GM15510 (cell line): ENCODE results near the gene DNAH5.

Experiments
- POLR2A ChIP-seq: IDR thresholded peaks from 3 replicates; pipeline ENCODE4 v1.6.1; 2011; ENCODE audit warnings: borderline replicate concordance; ENCODE audit not compliant: insufficient read length; ENCODE audit errors: extremely low read depth

Gene DNAH5

DNA sequence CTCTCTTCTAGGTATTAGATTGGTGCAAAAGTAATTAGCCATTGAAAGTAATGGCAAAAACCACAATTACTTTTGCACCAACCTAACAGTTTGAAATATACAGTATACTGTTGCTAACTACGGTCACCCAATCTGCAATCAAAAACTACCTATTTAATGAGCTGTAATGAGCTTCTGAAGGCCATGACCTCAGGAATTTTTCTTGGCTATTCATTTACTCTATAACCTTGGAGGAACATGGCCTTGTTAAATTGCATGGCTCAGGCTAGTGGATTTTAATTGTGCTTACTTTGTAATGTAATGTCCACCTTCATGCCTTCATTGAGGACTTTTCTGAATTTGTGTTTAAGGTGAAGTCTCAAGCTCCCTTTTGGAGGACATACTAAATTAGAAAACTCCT is 24.7 kb downstream of the DNAH5 start:
- no peak for TF ChIP-seq POLR2A

DNA sequence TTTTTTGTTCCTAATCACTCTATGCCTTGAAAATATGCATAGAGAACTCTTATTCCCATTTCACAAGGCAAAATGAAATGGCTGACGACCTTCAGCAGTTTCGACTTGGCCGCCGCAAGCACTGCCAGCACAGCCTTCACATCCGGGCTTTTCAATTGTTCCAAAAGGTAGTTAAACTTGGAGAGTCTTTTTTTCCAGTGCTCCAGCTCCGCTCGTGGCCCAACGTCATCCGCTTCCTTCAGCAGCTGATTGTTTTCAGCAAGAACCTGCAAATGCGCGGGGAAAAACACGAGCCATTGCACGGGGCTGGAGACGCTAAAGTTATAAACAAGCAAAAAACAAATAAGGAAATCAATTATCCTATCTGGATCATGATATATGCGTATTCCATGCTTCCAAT is 25.4 kb downstream of the DNAH5 start:
- TF ChIP-seq POLR2A, result no peak

DNA sequence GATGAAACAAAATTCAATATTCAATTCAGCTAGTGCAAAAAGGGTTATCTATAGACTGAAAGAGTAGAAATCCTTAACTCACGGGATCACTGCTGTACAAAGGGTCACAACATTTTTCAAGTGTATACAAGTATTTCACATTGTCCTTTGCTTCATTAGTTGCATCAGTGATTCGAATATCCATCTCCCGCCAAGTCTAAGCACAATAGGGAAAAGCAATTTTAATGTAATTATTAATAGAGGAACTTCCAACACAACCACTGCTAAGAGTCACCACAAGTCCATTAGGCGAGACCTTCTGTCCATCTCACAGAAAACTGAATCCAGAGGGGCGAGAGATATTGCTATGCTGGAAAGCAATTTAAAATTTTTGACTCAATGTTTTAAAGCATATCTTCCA is 27.4 kb downstream of the DNAH5 start:
- TF ChIP-seq POLR2A, result no peak

- TF ChIP-seq POLR2A, result no peak
Measured at GRCh38 chr5:13913962-13914361, 30.5 kb downstream of the DNAH5 start.

DNA sequence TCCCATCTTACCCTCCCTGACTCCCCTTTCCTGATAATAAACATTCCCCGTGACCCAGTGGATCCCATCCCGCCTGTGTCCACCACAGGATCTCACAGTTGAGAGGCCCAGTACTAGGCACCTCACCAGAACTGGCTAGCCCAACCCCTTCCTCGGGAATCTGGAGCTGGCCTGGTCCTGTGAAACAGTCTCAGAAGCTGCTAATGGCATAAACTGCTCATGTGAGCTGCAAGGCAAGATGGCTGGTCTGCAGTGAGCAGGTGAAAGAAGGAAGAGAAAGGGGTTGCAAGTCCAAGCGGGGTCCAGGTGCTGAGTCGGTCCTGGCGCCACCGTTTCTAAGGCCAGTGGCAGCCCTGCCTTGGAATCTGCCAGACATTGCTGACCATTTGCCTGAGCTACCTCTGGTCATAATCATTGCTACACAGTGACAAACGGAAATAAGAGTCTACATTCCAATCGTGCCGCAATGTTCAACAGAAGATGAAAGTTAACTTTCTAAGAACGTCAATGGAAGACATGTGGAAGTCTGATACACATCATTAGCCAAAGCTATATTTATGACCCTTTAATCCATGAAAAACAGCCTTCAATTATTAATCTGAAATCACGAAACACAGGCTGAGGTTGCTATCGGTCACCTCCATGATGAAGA is 33.7 kb downstream of the DNAH5 start:
- no peak for TF ChIP-seq POLR2A

DNA sequence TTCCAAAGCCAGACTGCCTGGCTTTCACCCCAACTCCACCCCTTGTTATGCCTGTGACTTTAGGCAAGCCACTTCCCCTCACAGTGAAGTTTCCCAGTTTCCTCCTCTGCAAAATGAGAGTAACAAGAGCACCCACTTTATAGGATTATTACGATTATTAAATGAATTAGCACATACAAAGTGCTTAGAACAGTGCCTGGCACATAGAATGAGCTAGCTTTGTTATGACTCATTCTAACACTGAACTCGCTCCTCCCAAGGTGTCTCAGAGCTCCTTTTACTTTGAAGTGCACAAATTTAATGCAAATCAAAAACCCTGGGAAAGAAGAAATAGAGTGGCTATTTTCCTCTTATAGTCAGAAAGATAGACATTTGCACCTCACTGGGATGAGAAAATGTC is 34.3 kb downstream of the DNAH5 start:
- no peak for TF ChIP-seq POLR2A

GRCh38 chr5:13909271-13909670 is 35.2 kb downstream of the DNAH5 start:
- TF ChIP-seq POLR2A, result no peak

DNA sequence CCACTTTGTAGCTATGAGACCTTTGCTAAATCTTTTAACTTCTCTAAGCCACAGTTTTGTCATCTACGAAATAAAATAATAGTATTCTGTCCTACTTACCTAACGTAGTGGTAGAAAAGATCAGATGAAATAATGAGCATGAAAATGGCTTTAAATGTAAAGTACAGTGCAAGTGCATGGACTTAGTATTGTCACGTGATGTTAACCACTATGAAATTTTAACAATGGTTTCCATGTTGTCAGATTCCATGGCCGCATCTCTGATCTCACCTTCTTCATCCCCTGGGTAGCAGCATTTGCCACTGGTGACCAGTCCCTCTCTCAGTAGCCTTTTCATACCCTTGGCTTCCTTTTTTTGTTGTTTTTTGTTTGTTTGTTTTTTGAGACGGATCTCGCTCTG is 45.9 kb downstream of the DNAH5 start:
- no peak for TF ChIP-seq POLR2A

GRCh38 chr5:13878357-13878756 is 66.1 kb downstream of the DNAH5 start:
- TF ChIP-seq POLR2A, result no peak

GRCh38 chr5:13866792-13867191 is 77.7 kb downstream of the DNAH5 start:
- no peak for TF ChIP-seq POLR2A

- no peak for TF ChIP-seq POLR2A
Measured at GRCh38 chr5:13865312-13865711, 79.2 kb downstream of the DNAH5 start.

GRCh38 chr5:13860146-13860545 is 84.3 kb downstream of the DNAH5 start:
- no peak for TF ChIP-seq POLR2A

DNA sequence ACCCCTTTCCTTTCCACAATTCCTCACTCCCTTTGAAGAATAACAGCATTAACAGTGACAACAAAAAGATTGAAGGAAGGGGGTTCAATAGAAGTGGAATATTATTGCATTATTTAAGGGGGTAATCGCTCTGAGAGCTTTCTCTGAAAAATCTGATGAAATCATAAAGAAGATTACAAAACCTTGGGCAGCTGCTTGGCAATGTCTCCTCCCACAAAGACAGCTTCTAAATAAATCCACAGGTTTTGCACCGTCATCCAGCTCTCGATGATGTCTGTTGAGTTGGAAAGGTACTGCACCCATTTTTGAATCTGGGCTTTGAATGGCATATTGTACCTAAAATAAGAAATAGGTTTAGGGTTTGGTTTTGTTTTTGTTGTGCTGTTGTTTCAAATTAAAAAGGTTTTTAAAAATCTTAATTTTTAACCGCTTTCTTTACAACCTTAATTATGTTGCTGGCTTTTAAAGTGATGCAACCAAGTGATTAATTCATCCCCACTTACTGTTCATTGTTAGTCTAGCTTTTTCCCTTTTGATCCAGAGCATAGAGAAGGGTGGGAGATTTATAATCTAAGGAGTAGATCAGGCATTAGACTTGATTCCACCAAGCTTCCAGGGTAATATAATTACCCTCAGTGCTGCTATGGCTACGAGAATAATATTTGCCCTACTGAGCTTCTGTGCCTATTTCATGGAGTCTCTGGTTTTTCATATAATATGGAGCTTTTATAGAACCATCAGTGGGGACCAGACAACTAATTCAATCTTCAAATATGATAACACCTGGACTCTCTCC is 85.0 kb downstream of the DNAH5 start:
- TF ChIP-seq POLR2A, result no peak

GRCh38 chr5:13843175-13843846 is 101.2 kb downstream of the DNAH5 start:
- no peak for TF ChIP-seq POLR2A

- TF ChIP-seq POLR2A, result no peak
Measured at GRCh38 chr5:13833440-13833839, 111.0 kb downstream of the DNAH5 start.

GRCh38 chr5:13831351-13831750 is 113.1 kb downstream of the DNAH5 start:
- no peak for TF ChIP-seq POLR2A
